Measurements from ENCODE around the gene F3. TPM values are rescaled to one million over a fixed set of nuclear protein-coding genes. Genes with fewer than 3 reads are reported as not detected.

Gene F3
- total RNA-seq, 1 experiment from 2014 or later: 7.8 TPM

DNA sequence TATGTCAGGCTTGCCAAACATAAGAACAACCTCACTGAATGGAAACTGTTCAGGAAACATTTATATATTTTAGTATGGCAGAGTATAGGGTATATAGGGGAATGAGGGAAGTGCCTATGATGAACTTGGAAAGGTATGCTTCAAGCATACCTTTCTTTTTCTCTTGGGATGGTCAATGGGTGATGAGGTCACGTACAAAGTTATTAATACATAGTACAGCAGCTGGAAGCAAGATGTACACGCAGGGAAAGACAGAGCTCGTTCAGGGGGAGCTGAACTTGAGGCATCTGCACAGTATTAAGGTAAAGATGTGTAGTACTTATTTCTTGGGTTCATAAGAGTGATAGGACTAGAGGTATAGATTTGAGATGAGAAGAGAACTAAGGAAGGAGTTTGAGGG lies 61.9 kb downstream of the F3 start:
- no peak overlapping the region for H3K27ac Mint-ChIP-seq
- CTCF ChIA-PET: interaction anchor here (3.1 kb wide), 1 partner anchor 41 kb away, joined by 15 read pairs; no protein-coding TSS in a partner anchor
- POLR2A ChIA-PET: no interaction called here

More for the DNA sequence above, 61.9 kb downstream of the F3 start:
- H3K4me1 Mint-ChIP-seq: 0 out of 2 replicates have a peak, but pooled peaks cover 2% of the 10 kb centered on the region
- H3K36me3 Mint-ChIP-seq: peaks cover 6% of the 10 kb centered on the region
- no peaks in the 10 kb centered on the region for H3K27me3 Mint-ChIP-seq (ENCODE audit: low read depth)
- TF ChIP-seq ATF1 (CRISPR knock-in tag; IDR thresholded peaks at IDR 0.05) (no peak), E2F4 (CRISPR knock-in tag; IDR thresholded peaks at IDR 0.05; ENCODE audit: borderline replicate concordance, low read depth) (no peak), SP1 (CRISPR knock-in tag; conservative IDR thresholded peaks at IDR 0.05) (no peak), GABPB1 (CRISPR knock-in tag; IDR thresholded peaks at IDR 0.05) (no peak), ZNF532 (CRISPR knock-in tag; IDR thresholded peaks at IDR 0.05; ENCODE audit: borderline replicate concordance) (no peak), IRF1 (CRISPR knock-in tag; IDR thresholded peaks at IDR 0.05) (no peak), TCF7 (CRISPR knock-in tag; IDR thresholded peaks at IDR 0.05; ENCODE audit: low read depth) (no peak), MAX (CRISPR knock-in tag; IDR thresholded peaks at IDR 0.05) (no peak), ZBTB21 (CRISPR knock-in tag; IDR thresholded peaks at IDR 0.05; ENCODE audit: borderline replicate concordance) (no peak), NR3C1 (CRISPR knock-in tag; conservative IDR thresholded peaks at IDR 0.05; ENCODE audit: low read depth) (no peak), FOXP1 (CRISPR knock-in tag; IDR thresholded peaks at IDR 0.05; ENCODE audit: borderline replicate concordance) (no peak), ATF6 (CRISPR knock-in tag; IDR thresholded peaks at IDR 0.05) (no peak), IRF2 (CRISPR knock-in tag; IDR thresholded peaks at IDR 0.05; ENCODE audit: borderline replicate concordance, low read depth) (no peak), TP53 (CRISPR knock-in tag; IDR thresholded peaks at IDR 0.05) (no peak), TEAD4 (CRISPR knock-in tag; IDR thresholded peaks at IDR 0.05) (no peak), ZNF281 (CRISPR knock-in tag; IDR thresholded peaks at IDR 0.05) (no peak)
- TF ChIP-seq, protein P1, sequence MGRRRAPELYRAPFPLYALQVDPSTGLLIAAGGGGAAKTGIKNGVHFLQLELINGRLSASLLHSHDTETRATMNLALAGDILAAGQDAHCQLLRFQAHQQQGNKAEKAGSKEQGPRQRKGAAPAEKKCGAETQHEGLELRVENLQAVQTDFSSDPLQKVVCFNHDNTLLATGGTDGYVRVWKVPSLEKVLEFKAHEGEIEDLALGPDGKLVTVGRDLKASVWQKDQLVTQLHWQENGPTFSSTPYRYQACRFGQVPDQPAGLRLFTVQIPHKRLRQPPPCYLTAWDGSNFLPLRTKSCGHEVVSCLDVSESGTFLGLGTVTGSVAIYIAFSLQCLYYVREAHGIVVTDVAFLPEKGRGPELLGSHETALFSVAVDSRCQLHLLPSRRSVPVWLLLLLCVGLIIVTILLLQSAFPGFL (CRISPR knock-in tag; IDR thresholded peaks at IDR 0.05; ENCODE audit: borderline replicate concordance): no peak
- TF ChIP-seq, protein P2, sequence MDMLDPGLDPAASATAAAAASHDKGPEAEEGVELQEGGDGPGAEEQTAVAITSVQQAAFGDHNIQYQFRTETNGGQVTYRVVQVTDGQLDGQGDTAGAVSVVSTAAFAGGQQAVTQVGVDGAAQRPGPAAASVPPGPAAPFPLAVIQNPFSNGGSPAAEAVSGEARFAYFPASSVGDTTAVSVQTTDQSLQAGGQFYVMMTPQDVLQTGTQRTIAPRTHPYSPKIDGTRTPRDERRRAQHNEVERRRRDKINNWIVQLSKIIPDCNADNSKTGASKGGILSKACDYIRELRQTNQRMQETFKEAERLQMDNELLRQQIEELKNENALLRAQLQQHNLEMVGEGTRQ (CRISPR knock-in tag; IDR thresholded peaks at IDR 0.05): no peak
- TF ChIP-seq, protein P3, sequence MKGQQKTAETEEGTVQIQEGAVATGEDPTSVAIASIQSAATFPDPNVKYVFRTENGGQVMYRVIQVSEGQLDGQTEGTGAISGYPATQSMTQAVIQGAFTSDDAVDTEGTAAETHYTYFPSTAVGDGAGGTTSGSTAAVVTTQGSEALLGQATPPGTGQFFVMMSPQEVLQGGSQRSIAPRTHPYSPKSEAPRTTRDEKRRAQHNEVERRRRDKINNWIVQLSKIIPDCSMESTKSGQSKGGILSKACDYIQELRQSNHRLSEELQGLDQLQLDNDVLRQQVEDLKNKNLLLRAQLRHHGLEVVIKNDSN (CRISPR knock-in tag; IDR thresholded peaks at IDR 0.05): no peak
- no peak for DNase-seq (ENCODE audit: low spot score)
- H3K4me3 Mint-ChIP-seq: no peak overlapping the region
- H3K9me3 Mint-ChIP-seq: no peaks in the 10 kb centered on the region
- ATAC-seq: no peak

Measured in WTC11 (cell line).